HepG2 (cell line): ENCODE data around the gene NRL. TPM values are rescaled to one million over a fixed set of nuclear protein-coding genes. Genes with fewer than 3 reads are reported as not detected.

Experiments used
- ARNT ChIP-seq: fragments of 450-650 bp; IDR thresholded peaks from 2 replicates; pipeline ENCODE4 v1.6.1; 2017
- CHCHD3 ChIP-seq: sonication (generic); formaldehyde crosslinking; IDR thresholded peaks from 2 replicates; pipeline ENCODE4 v1.8.0; 2022; ENCODE audit warnings: mild to moderate bottlenecking, missing genetic modification reagents, moderate library complexity
- FOXM1 ChIP-seq: sonication (generic); formaldehyde crosslinking; IDR thresholded peaks from 2 replicates; pipeline ENCODE4 v1.5.0; 2020; ENCODE audit warnings: missing genetic modification reagents
- FOXP1 ChIP-seq, 2 experiments: fragments of 450-650 bp in 1 of 2; IDR thresholded peaks; 2 replicates each; pipeline ENCODE4 v1.6.1; 2017 to 2018; ENCODE audit warnings: antibody characterized with exemption in 1 of 2
- HIVEP1 ChIP-seq: sonication (generic); formaldehyde crosslinking; IDR thresholded peaks from 2 replicates; pipeline ENCODE4 v1.4.0; 2020; ENCODE audit warnings: mild to moderate bottlenecking, missing genetic modification reagents
- KAT2B ChIP-seq: fragments of 150-350 bp; IDR thresholded peaks from 2 replicates; pipeline ENCODE4 v1.6.1; 2014; ENCODE audit warnings: low read depth, low read length, borderline replicate concordance
- KDM1A ChIP-seq: IDR thresholded peaks from 2 replicates; pipeline ENCODE4 v1.6.1; 2016; ENCODE audit warnings: missing compliant biosample characterization
- NFYC ChIP-seq: IDR thresholded peaks from 2 replicates; pipeline ENCODE4 v1.6.1; 2016; ENCODE audit warnings: missing genetic modification reagents, missing compliant biosample characterization
- NR2F6 ChIP-seq, 2 experiments: IDR thresholded peaks; 2 replicates each; pipeline ENCODE4 v1.6.1; 2016; ENCODE audit warnings: antibody characterized with exemption in 1 of 2, mild to moderate bottlenecking in 1 of 2
- PAX8 ChIP-seq: sonication (generic); formaldehyde crosslinking; IDR thresholded peaks from 2 replicates; pipeline ENCODE4 v1.8.0; 2022; ENCODE audit warnings: mild to moderate bottlenecking, missing genetic modification reagents, borderline replicate concordance
- POLR2AphosphoS5 ChIP-seq: IDR thresholded peaks from 2 replicates; pipeline ENCODE4 v1.6.1; 2012; ENCODE audit warnings: low read depth, low read length
- STAT5B ChIP-seq: sonication (generic); formaldehyde crosslinking; IDR thresholded peaks from 2 replicates; pipeline ENCODE4 v1.4.0; 2020; ENCODE audit warnings: missing genetic modification reagents
- U2AF1 ChIP-seq: fragments of 200-400 bp; formaldehyde crosslinking; optimal IDR thresholded peaks from 2 replicates; pipeline ENCODE3; 2017; ENCODE audit warnings: mild to moderate bottlenecking, low read depth, low read length
- ZNF251 ChIP-seq: sonication (generic); formaldehyde crosslinking; IDR thresholded peaks from 2 replicates; pipeline ENCODE4 v1.9.0; 2021; ENCODE audit warnings: mild to moderate bottlenecking, missing genetic modification reagents
- ZNF282 ChIP-seq: fragments of 450-650 bp; IDR thresholded peaks from 2 replicates; pipeline ENCODE4 v1.6.1; 2018; ENCODE audit not compliant: partially characterized antibody
- ZNF331 ChIP-seq: sonication (generic); formaldehyde crosslinking; IDR thresholded peaks from 2 replicates; pipeline ENCODE4 v1.4.0; 2020; ENCODE audit warnings: missing genetic modification reagents
- ZNF660 ChIP-seq: sonication (generic); formaldehyde crosslinking; IDR thresholded peaks from 2 replicates; pipeline ENCODE4 v1.5.1; 2020; ENCODE audit warnings: mild to moderate bottlenecking, low read depth, missing genetic modification reagents, borderline replicate concordance
- ZNF749 ChIP-seq: sonication (generic); formaldehyde crosslinking; IDR thresholded peaks from 2 replicates; pipeline ENCODE4 v1.8.0; 2022; ENCODE audit warnings: mild to moderate bottlenecking, missing genetic modification reagents, moderate library complexity, borderline replicate concordance
- ZSCAN29 ChIP-seq: sonication (generic); formaldehyde crosslinking; conservative IDR thresholded peaks from 2 replicates; pipeline ENCODE4 v1.4.0; 2020; ENCODE audit warnings: mild to moderate bottlenecking, missing genetic modification reagents
- polyA plus RNA-seq, 8 experiments: library from polyadenylated mRNA; depleted of rRNA in 3 of 8; stranded (reverse) in 7 of 8; unstranded in 1 of 8; fragments of >200 nt; fragmentation: Illumina TruSeq in 4 of 8; extraction: Trizol in 4 of 8; gene quantifications; 2 replicates each; pipeline versions ENCODE4 v1.2.1 to v1.2.3, GENCODE V29; 2011 to 2016; ENCODE audit warnings: low read depth in 4 of 8, missing spikeins in 1 of 8, mixed read lengths in 1 of 8; ENCODE audit not compliant: insufficient read depth in 1 of 8
- total RNA-seq, 5 experiments: library from RNA; depleted of rRNA; stranded (reverse); fragments of >200 nt; fragmentation: Illumina TruSeq; extraction: Trizol; gene quantifications; 2 replicates each; pipeline ENCODE4 v1.2.3, GENCODE V29; 2016; ENCODE audit warnings: low read depth in 1 of 5
- TF ChIP-seq, protein P1 (sequence below): sonication (generic); formaldehyde crosslinking; IDR thresholded peaks from 2 replicates; pipeline ENCODE4 v1.5.1; 2020; ENCODE audit warnings: mild to moderate bottlenecking, missing genetic modification reagents, moderate library complexity
- TF ChIP-seq, protein P2 (sequence below): sonication (generic); formaldehyde crosslinking; IDR thresholded peaks from 2 replicates; pipeline ENCODE4 v1.4.0; 2020; ENCODE audit warnings: missing genetic modification reagents, mild to moderate bottlenecking, borderline replicate concordance
- TF ChIP-seq, protein P3 (sequence below): sonication (generic); formaldehyde crosslinking; IDR thresholded peaks from 2 replicates; pipeline ENCODE4 v1.4.0; 2020; ENCODE audit warnings: missing genetic modification reagents

The NRL gene
- total and polyA plus RNA-seq, 2 of the 13 experiments (the other 11 are each of a cell fraction or from before 2014, with no cell fraction given), result 2.5 to 4.7 TPM

DNA sequence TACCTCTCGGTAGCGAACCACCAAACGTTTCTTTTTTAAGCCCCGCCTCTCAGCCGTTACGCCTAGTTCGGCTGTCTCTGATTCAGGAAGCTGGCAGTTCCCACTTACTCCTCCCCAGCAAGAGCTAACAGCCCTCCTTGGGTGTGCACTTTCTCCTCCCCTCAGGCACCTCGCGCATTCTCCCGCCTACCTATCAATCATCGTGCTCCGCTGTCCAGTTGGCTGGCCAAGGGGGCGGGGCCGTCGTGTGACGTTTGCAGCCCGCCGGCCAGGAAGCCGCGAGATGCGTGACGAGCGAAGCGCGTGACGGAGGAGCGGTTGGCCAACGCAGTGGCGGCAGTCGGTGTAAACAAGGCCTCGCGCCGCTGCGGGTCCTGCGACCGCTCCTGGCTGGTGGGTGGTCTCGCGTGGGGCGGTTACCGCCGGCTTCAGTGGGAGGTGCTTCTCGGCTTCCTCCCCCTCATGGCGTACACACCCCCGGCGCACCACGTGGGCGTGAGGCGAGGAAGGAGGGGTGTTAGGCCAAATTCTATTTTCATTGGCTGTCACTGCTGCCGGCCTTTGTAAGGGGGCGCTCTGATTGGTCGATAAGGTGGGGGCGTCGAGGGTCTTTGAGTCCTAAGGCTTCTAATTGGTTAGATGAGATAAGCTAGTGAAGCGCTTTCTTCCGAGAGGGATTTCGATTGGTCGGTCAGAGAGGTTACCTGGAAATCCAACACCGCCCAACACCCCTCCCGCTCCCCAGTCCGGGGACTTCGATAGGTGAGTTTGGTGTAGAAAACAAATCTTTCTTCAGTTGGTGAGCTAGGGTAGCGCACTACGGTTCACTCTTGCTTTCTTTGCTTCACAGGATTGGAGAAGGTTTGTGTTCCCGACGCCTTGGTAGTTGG is at the start of gene NRL, which contains the start of gene DCAF11 (continued):
- TF ChIP-seq U2AF1 (peak; percentile 64), ZNF331 (CRISPR knock-in tag) (peak; percentile 96), ZNF660 (CRISPR knock-in tag) (no peak), ZNF282 (no peak), POLR2AphosphoS5 (peak; percentile 92), HIVEP1 (peak; percentile 98), ZSCAN29 (CRISPR knock-in tag) (0 out of 2 replicates have a peak, but pooled peaks have one; percentile 40), STAT5B (peak; percentile 96; the same call in 1 of the 2 replicates), CHCHD3 (CRISPR knock-in tag) (peak; percentile 33; the same call in 1 of the 2 replicates), FOXM1 (peak; percentile 75; the same call in 1 of the 2 replicates), NFYC (CRISPR knock-in tag) (peak; percentile 94), ZNF749 (peak; percentile 96), ZNF251 (CRISPR knock-in tag) (no peak), NR2F6 (IDR thresholded peaks at IDR 0.05) (peak; percentile 49; the same call in 1 of the 2 replicates), NR2F6 (CRISPR knock-in tag; IDR thresholded peaks at IDR 0.05) (peak; percentile 78), KDM1A (CRISPR knock-in tag) (peak; percentile 83; the same call in 1 of the 2 replicates), ARNT (no peak), FOXP1 (IDR thresholded peaks at IDR 0.05) (no peak; the same call in 1 of the 2 replicates), FOXP1 (CRISPR knock-in tag; IDR thresholded peaks at IDR 0.05) (peak; percentile 5; the same call in 1 of the 2 replicates), PAX8 (peak; percentile 83; the same call in 1 of the 2 replicates), KAT2B (0 out of 2 replicates have a peak, but pooled peaks have one; percentile 26)
- TF ChIP-seq, protein P1, sequence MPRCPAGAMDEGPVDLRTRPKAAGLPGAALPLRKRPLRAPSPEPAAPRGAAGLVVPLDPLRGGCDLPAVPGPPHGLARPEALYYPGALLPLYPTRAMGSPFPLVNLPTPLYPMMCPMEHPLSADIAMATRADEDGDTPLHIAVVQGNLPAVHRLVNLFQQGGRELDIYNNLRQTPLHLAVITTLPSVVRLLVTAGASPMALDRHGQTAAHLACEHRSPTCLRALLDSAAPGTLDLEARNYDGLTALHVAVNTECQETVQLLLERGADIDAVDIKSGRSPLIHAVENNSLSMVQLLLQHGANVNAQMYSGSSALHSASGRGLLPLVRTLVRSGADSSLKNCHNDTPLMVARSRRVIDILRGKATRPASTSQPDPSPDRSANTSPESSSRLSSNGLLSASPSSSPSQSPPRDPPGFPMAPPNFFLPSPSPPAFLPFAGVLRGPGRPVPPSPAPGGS (CRISPR knock-in tag), result peak; percentile 98
- TF ChIP-seq, protein P2, sequence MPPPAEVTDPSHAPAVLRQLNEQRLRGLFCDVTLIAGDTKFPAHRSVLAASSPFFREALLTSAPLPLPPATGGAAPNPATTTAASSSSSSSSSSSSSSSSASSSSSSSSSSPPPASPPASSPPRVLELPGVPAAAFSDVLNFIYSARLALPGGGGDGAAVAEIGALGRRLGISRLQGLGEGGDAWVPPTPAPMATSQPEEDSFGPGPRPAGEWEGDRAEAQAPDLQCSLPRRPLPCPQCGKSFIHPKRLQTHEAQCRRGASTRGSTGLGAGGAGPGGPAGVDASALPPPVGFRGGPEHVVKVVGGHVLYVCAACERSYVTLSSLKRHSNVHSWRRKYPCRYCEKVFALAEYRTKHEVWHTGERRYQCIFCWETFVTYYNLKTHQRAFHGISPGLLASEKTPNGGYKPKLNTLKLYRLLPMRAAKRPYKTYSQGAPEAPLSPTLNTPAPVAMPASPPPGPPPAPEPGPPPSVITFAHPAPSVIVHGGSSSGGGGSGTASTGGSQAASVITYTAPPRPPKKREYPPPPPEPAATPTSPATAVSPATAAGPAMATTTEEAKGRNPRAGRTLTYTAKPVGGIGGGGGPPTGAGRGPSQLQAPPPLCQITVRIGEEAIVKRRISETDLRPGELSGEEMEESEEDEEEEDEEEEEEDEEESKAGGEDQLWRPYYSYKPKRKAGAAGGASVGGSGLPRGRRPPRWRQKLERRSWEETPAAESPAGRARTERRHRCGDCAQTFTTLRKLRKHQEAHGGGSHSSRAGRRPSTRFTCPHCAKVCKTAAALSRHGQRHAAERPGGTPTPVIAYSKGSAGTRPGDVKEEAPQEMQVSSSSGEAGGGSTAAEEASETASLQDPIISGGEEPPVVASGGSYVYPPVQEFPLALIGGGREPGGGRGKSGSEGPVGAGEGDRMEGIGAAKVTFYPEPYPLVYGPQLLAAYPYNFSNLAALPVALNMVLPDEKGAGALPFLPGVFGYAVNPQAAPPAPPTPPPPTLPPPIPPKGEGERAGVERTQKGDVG, result no peak
- TF ChIP-seq, protein P3, sequence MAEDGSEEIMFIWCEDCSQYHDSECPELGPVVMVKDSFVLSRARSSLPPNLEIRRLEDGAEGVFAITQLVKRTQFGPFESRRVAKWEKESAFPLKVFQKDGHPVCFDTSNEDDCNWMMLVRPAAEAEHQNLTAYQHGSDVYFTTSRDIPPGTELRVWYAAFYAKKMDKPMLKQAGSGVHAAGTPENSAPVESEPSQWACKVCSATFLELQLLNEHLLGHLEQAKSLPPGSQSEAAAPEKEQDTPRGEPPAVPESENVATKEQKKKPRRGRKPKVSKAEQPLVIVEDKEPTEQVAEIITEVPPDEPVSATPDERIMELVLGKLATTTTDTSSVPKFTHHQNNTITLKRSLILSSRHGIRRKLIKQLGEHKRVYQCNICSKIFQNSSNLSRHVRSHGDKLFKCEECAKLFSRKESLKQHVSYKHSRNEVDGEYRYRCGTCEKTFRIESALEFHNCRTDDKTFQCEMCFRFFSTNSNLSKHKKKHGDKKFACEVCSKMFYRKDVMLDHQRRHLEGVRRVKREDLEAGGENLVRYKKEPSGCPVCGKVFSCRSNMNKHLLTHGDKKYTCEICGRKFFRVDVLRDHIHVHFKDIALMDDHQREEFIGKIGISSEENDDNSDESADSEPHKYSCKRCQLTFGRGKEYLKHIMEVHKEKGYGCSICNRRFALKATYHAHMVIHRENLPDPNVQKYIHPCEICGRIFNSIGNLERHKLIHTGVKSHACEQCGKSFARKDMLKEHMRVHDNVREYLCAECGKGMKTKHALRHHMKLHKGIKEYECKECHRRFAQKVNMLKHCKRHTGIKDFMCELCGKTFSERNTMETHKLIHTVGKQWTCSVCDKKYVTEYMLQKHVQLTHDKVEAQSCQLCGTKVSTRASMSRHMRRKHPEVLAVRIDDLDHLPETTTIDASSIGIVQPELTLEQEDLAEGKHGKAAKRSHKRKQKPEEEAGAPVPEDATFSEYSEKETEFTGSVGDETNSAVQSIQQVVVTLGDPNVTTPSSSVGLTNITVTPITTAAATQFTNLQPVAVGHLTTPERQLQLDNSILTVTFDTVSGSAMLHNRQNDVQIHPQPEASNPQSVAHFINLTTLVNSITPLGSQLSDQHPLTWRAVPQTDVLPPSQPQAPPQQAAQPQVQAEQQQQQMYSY (CRISPR knock-in tag), result no peak
